HL-60 (cell line): ENCODE data around the gene APOBEC3H.
"Not testable (repeated sequence)": the region's sequence is repeated elsewhere in the genome, so short reads cannot be mapped to it uniquely, and the experiment has no call there.

Source experiments
- POLR2AphosphoS5 ChIP-seq: IDR thresholded peaks from 2 replicates; pipeline ENCODE4 v1.6.1; 2012; ENCODE audit warnings: low read depth
- TF ChIP-seq, protein P1 (sequence below): IDR thresholded peaks from one replicate; pipeline ENCODE4 v1.5.1; 2011; ENCODE audit warnings: low read length, control low read depth, inconsistent platforms; ENCODE audit not compliant: insufficient read depth
- TF ChIP-seq, protein P2 (sequence below): IDR thresholded peaks from 2 replicates; pipeline ENCODE4 v1.6.1; 2012; ENCODE audit warnings: low read depth; ENCODE audit not compliant: insufficient replicate concordance

DNA sequence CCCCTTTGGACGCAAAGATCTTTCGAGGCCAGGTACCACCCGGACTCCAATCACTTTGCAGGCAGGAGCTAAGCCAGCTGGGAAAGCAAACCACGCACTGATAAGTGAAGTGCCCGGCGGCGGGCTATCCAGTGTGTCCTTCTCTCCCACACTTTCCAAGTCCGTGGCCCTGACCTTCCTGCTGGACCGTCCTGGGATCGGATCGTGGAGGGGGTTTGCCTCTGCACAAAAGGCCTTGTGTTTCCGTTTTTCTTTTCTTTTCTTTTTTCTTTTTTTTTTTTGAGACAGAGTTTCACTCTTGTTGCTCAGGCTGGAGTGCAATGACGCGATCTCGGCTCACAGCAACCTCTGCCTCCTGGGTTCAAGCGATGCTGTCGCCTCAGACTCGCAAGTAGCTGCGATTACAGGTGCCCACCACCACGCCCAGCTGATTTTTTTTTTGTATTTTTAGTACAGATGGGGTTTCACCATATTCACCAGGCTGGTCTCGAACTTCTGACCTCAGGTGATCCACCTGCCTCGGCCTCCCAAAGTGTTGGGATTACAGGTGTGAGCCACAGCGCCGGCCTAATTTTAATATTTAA is 17.9 kb upstream of the APOBEC3H start:
- not testable (repeated sequence) for TF ChIP-seq POLR2AphosphoS5
- TF ChIP-seq, protein P1, sequence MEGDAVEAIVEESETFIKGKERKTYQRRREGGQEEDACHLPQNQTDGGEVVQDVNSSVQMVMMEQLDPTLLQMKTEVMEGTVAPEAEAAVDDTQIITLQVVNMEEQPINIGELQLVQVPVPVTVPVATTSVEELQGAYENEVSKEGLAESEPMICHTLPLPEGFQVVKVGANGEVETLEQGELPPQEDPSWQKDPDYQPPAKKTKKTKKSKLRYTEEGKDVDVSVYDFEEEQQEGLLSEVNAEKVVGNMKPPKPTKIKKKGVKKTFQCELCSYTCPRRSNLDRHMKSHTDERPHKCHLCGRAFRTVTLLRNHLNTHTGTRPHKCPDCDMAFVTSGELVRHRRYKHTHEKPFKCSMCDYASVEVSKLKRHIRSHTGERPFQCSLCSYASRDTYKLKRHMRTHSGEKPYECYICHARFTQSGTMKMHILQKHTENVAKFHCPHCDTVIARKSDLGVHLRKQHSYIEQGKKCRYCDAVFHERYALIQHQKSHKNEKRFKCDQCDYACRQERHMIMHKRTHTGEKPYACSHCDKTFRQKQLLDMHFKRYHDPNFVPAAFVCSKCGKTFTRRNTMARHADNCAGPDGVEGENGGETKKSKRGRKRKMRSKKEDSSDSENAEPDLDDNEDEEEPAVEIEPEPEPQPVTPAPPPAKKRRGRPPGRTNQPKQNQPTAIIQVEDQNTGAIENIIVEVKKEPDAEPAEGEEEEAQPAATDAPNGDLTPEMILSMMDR, result not testable (repeated sequence)
- TF ChIP-seq, protein P2, sequence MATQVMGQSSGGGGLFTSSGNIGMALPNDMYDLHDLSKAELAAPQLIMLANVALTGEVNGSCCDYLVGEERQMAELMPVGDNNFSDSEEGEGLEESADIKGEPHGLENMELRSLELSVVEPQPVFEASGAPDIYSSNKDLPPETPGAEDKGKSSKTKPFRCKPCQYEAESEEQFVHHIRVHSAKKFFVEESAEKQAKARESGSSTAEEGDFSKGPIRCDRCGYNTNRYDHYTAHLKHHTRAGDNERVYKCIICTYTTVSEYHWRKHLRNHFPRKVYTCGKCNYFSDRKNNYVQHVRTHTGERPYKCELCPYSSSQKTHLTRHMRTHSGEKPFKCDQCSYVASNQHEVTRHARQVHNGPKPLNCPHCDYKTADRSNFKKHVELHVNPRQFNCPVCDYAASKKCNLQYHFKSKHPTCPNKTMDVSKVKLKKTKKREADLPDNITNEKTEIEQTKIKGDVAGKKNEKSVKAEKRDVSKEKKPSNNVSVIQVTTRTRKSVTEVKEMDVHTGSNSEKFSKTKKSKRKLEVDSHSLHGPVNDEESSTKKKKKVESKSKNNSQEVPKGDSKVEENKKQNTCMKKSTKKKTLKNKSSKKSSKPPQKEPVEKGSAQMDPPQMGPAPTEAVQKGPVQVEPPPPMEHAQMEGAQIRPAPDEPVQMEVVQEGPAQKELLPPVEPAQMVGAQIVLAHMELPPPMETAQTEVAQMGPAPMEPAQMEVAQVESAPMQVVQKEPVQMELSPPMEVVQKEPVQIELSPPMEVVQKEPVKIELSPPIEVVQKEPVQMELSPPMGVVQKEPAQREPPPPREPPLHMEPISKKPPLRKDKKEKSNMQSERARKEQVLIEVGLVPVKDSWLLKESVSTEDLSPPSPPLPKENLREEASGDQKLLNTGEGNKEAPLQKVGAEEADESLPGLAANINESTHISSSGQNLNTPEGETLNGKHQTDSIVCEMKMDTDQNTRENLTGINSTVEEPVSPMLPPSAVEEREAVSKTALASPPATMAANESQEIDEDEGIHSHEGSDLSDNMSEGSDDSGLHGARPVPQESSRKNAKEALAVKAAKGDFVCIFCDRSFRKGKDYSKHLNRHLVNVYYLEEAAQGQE, result not testable (repeated sequence)
